DMS153 (cell line): Measurements from ENCODE around the gene TMEM117.
A peak's percentile ranks its signal among the peaks of the same experiment; 100 is the strongest.

Source experiments
- DNase-seq: peaks from one replicate; lab custom pipeline; 2025; lab: John Stamatoyannopoulos, UW

TMEM117 gene

DNA sequence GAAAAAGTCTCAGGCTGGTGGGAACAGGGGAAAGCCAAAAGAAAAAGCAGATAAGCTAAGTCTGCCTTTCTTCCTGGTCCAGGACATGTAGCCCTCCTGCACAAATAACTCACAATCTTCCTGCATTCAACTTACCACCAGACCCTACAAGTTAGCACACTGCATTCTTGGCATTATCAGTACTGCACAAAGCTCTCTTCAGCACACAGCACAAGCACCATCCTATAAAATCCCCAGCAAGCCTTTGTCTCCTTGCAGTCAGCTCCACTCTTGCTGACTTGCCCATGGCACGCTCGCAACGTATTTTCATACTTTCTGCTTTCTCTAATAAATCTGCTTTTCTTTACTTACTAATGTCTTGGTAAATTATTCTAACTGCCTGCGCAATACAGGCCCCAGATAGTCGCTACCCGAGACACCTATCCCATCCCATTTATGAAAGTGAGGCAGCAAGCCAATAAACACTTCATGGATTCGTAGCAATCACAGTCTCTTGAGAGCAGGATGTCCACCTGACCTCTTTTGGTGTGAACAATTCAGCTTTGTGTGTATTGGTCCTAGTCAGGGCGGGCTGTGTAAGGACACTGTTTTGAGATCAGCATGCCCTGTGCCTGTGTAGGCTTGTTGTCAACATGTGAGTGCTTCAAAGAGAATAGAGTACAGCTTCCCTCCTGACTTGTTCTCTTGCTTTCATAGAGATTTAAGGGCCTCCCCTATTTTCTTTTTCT, 49.0 kb downstream of the TMEM117 start:
- peak; percentile 82 for DNase-seq

DNA sequence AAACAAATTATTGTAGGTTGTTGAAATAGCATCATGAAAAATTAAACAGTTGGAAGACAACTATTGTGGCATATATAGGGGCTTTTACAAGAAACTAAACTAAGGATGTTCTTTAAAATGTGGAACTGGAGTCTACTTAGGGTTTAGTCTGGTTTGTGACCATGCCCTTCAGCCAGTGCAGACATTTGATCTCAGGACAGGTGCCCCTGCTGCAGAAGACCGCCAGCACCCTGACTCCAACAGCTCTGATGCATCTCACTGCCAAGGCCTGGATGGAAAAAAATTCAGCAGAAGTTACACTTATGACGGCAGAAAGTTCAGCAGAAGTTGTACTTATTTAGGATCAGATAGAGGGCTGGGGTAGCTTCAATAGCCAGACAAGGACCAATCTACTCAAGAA, 51.5 kb downstream of the TMEM117 start:
- no peak for DNase-seq

DNA sequence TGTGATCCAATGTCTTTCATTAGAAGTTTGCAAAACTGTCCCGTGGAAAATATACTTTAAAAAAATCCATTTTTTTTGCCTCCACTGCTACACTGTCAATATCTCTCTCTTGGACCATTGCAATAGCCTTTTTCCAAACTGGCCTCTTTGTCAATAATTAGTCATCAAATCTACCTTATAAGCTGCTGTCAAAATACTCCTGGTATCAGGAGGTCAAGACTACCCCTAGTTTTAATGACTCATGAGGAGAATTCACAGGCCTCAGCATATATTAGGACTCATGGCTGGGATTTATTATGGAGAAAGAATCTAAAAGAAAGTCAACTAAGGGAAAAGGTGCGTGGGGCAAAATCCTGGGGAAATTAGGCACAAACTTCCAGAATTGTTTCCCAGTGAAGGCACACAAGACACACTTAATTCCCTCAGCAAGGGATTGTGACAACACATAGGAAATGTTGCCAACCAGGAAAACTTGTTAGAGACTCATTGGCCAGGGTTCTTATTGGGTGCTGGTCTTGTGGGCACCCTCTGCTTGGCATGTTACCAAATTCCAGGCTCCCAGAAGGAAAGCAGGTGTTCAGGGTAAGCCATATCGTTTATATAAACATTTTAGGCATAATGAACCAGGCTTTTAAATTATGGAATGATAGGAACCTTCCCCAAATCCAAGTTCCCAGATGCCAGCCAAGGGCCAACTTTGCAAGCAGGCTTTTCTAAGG, 56.1 kb downstream of the TMEM117 start:
- DNase-seq: no peak

DNA sequence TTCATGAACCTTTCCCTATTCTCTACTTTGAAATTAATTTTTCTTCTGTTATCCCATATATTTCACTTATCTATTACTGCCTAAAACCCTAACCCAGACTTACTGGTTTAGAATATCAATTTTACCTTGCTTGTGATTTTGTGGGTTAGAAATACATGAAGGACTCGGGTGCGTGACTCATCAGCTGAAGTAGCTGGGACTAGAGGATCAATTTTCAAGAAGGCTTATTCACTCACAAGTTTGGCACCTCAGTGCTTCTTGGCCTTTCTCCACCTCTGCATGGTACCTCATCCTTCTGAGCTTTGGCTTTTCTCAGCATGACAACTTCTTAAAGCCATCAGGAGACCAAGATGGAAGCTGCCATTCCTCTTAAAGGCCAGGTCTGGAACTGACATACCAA, 57.8 kb downstream of the TMEM117 start:
- no peak for DNase-seq

DNA sequence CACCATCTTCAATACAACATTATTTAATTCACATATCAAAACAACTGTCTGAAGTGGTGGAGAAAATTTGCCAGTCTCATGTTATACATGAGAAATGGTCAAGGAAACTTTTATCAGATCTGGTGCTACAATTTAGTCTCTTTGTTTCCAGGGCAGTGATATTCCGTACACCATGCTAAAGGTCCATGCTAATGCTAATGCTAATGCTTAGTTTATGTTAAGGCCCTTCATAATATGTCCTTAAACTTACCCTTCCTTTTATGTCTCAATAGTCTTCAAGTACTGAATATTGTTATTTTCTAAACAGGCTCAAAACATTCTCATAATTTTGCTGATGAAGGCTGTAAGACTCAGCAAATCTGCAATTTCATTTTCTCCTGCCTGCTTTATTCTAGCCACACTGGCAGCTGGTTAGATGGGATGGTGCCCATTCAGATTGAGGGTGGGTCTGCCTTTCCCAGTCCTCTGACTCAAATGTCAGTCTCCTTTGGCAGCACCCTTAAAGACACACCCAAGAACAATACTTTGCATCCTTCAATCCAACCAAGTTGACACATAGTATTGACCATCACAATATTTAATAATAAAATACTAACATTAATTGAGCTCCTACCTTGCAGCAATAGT, 59.8 kb downstream of the TMEM117 start:
- DNase-seq: no peak

DNA sequence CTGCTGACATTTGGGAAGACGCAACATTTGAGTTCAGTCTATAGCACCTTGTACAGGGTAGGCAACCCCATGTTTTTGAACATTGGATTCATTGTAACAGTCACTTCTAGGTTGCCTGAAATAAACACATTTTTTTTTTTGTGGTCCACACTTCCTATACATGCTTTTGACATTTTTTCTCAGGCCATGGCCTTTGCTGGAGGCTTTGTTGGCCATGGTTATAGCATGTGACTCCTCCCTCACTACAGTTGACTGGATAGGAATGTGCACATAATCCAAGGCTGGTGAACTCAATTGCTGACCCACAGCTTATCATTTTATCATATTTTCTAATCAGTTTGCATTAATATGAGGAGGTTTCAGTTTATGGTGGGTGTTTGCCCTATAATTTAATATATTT, 60.6 kb downstream of the TMEM117 start:
- no peak for DNase-seq

DNA sequence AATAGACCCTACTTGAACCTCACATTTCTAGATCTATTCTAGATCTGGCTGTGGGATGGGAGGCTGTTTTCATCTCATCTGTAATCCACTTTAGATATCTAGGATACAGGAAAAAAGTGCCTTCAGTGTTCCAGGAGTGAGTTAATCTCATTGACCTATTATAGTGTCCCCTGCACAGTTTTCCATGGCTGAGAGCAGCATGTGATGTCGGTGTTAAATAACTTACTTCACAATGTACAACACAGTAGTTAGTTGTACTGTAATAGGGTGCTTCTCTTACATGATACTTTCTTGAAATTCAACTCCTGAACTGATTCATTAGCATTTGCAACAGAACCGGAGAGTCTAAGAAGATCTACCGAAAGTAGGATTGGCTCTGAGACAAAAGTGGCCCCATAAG, 62.6 kb downstream of the TMEM117 start:
- no peak for DNase-seq

DNA sequence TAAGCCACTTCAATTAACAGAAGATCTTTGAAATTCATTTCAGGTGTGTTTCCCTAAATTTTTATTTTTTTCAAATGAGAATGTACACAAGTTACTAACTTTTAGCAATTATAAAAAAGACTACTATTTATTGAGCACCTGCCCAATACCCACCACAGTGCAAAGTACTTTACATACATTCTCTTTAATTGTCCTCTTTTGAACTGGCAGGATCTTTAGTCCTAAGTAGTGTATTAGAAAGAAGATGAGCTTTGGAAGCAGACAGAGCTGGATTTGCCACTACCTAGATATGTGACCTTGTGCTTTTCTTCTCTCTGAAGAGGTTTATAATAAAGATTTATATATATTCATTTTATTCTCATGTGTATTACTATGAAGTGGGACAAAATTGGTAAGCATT, 63.7 kb downstream of the TMEM117 start:
- DNase-seq: no peak

DNA sequence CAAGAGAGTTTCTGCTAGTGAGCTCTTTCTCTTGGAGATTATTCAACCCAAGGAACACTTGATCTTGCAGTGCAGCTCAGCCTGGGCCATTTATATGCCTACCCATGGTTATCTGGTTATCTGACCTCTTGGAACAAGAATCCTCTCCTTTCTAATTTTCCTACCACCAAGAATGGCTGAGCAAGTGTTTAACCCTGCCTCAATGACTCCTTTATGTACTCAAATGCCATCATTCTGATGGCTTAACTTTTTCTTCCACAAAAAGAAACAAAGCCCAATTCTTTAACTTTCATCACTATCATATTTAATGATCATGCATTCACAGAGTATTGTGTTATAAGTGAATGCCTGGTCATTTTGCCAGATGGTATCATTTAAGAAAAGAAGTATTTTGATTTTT, 67.8 kb downstream of the TMEM117 start:
- DNase-seq: no peak

DNA sequence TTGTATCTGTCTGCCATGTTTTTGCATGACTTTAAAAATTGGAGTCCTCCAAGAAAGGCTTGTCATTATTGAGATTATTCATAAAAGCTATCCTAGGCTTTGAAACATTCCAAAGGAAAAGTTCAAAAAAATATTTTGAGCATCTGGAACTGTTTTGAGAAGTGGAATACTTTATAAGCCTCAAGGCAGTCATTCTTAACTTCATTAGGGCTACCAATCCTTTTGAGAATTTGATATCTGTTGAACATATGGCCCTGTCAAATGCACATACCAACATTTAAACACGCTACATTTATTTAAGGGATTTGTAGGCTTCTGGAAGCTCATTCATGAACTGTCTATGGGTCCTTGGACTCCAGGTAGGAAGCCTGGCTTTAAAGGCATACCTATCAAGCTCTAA, 77.0 kb downstream of the TMEM117 start:
- DNase-seq: no peak

DNA sequence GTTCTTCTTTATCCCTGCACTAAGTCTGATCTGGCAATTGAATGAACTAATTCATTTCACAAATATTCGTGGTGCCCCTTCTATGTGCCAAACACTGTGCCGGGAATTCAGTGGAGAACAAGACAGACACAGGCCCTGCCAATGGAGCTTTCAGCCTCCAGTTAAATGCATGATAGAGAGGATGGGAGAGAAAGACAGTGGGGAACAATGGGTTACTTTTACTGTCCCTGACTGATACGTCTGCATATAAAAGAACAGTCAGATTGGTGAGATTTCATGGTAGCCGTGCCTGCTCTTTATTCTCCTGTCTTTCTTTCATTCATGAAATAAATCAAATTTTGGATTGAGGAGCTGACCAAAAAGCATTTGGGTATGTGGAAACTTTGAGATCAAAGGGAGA, 78.5 kb downstream of the TMEM117 start:
- DNase-seq: no peak

DNA sequence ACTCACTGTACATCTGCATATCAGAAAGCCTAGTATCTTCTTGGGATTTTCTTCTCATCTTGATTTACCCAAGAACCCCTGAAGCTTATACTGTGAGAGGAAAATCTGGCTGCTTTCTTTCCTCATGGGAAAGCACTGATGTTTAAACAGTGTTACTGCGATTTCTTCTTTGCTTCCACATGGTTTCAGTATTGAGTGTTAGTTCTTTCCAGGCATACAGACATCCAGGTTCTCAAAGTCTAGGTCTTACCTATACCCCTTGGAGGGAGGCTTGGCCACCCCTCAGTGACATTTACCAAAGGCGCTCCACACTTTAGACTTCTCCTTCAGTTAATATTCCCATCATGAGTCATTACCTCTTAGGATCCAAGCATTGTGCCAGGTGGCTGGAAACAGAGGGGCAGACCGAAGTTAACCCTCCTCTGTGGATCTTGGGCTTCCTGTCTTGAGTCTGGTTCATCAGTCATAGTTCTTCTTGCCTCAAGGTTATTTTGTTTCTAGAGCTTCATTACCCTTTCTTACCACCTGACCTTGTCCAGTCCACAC, 79.1 kb downstream of the TMEM117 start:
- DNase-seq: no peak

DNA sequence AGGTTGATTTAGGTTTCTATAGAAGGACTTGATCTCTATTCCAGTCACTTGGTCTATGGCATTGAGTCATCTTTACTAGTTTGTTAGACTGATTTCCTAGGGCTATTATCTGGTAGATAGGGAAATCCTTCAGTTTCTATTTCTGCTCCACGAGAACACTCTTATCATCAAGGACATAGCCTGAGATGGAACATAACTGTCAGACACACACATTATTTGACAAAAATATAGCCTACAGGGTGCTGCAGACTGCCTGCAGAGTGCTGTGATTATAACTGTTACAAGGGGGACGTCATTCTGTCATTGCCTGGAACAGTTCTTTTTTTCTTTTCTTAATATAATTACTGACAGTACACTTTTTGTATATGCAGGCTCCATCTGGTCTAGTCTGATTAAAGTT, 82.0 kb downstream of the TMEM117 start:
- no peak for DNase-seq

DNA sequence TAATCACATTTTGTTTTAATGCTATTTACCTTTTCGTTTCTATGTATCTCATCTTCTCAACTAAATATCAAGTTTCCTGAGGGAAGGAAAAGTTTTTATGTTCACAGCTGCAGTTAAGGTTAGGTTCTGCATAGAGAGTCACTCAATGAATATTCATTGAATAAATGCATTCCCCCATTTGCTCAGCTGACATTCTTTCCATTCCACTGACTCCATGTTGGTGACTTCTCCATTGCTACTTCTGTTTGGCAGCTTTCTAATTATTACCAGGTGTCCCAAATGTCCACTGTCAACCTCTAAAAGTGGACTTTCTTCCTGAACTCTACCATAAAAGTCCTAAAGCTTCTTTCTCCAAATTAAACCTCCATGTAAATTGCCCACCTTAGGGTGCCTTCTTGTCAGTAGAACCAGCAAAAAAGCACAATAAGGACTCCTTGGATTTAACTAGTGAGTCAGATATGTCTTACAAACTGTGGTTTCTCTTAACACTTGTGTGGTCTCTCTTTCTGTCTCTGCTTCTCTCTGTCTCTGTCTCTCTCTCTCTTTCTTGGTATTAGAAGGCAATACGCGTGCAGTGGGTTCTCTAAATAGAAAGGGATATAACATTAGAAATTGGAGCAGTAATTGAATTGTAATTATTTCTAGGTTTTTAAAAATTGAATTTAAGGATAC, 85.9 kb downstream of the TMEM117 start:
- DNase-seq: no peak

DNA sequence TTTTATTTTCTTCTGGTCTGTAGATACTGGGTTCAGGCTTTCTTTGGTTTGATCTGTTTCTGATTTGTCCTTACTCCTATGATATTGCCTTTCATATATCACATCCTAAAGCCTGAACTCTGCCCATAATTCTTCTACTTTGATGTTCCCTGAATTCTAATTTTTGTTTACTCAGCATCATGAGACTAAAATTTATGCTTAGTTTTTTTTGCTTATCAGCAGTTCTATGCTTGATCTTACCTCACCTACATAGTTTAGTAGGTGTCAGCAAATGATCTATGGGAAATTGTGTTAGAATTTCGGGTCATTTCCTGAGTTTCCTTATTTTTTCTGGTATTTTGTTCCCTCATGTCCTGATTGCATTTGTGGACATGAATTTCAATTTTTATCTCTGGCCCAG, 94.2 kb downstream of the TMEM117 start:
- no peak for DNase-seq

DNA sequence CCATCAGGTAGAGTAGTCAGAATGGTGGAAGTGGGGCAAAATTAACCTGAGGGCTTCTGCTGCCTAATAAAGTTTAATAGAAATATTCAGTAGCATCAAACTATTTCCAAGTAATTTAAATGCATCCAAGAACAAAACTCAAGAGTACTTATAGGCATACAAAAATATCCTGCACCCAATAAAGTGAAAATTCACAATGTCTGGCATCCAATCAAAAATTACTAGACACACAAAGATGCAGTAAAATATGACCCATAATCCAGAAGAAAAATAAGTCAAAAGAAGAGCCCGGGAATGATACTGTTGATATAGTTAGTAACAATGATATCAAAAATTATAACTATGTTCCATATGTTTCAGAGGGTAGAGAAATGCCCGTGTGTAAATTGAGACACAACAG, 95.3 kb downstream of the TMEM117 start:
- no peak for DNase-seq

DNA sequence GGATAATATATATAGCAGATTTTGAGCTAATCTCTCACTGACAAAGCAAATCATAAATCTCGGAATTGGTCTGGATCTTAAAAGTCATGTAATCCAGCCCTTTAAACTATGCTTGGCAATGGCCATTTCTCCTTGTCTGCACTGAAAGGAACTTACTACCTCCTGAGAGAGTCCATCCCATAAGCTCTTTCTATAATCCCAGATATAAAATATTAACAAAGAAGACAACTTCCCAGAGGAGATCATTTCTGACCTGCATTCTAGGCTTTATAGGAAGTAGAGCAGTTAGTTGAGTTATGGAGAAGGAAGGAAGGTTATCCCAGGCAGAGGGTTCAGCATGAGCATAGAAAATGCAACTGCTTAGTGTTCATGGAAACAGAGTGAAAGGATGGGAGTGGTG, 99.7 kb downstream of the TMEM117 start:
- DNase-seq: no peak

DNA sequence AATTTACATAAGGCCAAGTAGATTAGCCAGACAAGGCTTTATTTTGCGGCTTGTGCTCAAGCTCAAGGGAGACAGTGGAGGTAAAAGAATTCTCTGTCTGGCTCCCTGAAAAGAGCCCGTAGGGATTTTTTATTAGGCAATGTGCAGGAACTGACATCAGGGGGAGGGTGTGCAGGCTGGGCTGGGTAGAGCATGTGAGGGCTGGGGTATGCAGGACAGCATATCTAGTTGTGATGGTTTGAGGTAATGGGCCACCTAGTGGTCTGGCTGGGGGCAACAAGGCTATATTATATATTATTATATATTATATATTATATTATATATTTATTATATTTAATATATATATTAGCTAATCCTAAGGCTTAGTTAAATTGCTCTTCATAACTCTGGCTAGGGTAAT, 102.1 kb downstream of the TMEM117 start:
- no peak for DNase-seq

DNA sequence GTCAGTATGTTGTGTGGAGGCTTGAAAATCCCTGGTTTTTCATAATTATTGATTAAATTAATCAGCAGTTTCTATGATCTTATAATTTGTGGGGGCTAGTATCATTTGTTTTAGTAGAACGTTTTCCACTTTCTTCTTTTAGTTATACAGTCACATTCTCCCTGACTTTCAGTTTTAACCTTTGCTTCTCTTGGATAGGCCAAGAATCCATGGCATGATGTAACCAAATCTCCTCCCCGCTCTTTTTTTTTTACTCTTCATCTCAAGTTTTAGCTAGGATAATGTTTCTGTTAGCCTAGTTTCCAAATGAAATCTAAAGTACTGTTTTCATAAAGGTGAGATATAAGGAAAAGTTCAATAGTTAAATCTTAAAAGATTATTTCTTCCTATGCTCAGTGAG, 106.5 kb downstream of the TMEM117 start:
- no peak for DNase-seq

DNA sequence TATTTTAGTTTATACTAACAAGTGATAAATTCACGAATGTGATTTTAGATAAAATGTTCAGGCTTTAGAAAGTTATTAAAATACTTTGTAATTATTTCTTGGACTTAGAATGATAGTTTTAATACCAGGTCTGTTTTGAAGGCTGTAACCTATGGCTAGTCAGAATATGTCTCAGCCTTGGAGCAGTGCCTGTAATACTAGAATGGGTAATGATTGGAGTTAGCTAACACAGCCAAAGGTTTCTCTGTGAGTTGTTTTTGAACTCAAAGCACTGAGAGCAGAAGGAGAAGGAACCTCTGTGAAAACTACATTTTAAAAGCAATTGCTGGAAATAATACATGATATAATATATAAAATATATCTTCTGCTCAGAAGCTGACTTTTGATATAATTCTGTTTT, 110.1 kb downstream of the TMEM117 start:
- DNase-seq: no peak

DNA sequence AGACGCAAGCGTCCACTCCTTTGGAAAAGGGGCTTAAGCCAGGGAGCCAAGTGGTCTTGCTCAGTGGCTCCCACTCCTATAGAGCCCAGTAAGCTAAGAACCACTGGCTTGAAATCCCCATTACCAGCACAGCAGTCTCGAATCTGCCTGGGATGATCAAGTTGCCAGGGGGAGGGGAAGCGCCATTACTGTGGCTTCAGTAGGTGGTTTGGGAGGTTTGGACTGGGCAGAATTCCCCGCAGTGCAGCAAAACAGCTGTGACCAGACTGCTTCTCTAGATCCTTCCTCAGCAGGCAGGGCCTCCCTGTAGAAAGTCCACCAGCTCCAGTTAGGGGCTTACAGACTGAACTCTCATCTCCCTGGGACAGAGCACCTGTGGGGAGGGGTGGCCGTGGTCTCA, 115.4 kb downstream of the TMEM117 start:
- no peak for DNase-seq

DNA sequence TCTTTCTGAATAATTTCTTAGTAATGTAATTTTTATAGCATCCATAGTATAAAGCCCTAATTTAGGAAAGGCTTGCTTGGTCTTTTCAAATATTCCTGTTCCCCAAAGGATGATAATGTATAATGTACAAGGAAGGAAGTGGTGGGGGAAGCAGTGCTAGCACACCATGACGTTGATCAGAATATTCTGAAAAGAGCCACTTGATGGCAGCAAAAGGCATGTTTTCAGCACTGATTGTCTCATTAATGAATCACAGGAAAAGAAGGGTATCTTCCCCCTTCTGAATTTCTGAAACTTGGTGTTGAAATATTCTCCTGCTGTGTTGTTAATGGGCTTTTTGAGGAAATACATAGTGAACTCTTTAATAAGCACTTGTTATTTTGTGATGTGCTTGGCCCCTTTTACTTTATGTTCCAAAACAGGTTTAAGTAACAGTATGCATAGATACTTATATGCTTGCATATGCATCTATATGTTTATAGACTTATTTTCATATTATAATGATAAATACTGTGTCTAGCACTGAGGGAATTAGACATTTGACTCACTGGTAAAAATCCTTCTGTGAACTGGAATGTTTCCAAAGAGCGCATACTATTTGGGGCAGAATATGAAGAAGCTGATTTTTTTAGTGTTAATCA, 122.0 kb downstream of the TMEM117 start:
- DNase-seq: peak; percentile 46
